ENCODE measurements around the gene DDX41. TPM values are rescaled to one million over a fixed set of nuclear protein-coding genes. Genes with fewer than 3 reads are reported as not detected.

DDX41 gene
- total and polyA plus RNA-seq, 10 of the 15 experiments (the other 5 are each of a cell fraction or from before 2014, with no cell fraction given): 32.7 to 215 (median 93.6) TPM

- TF ChIP-seq USF2 (IDR thresholded peaks at IDR 0.05; ENCODE audit: borderline replicate concordance, low read depth, low read length): no peak
- no peak for TF ChIP-seq BCL11A (IDR thresholded peaks at IDR 0.05; ENCODE audit: low read depth, low read length)
- TF ChIP-seq TARDBP (IDR thresholded peaks at IDR 0.05; ENCODE audit: borderline replicate concordance): no peak
- no peak for TF ChIP-seq CBX3 (IDR thresholded peaks at IDR 0.05; ENCODE audit: borderline replicate concordance, low read depth)
- TF ChIP-seq MXI1 (IDR thresholded peaks at IDR 0.05; ENCODE audit: low read depth, low read length): peak; percentile 93
- TF ChIP-seq HDAC6 (IDR thresholded peaks at IDR 0.05; ENCODE audit: unreplicated experiment): no peak
- TF ChIP-seq FOXM1 (IDR thresholded peaks at IDR 0.05; ENCODE audit: low read depth, low read length): no peak
- peak; percentile 47 for TF ChIP-seq MYC (IDR thresholded peaks at IDR 0.05; ENCODE audit: insufficient read depth, insufficient read length, insufficient replicate concordance, low read length, severe bottlenecking)
- TF ChIP-seq CHD2 (IDR thresholded peaks at IDR 0.05; ENCODE audit: borderline replicate concordance, low read depth, low read length): peak; percentile 83
- peak; percentile 86 for TF ChIP-seq GATAD2B (conservative IDR thresholded peaks at IDR 0.05; ENCODE audit: low read depth)
- no peak for TF ChIP-seq ZSCAN29 (IDR thresholded peaks at IDR 0.05)
- TF ChIP-seq TAF1 (IDR thresholded peaks at IDR 0.05; ENCODE audit: borderline replicate concordance, low read depth, low read length): peak; percentile 50; the same call in 1 of the 2 replicates
- no peak for TF ChIP-seq ASH2L (IDR thresholded peaks at IDR 0.05; ENCODE audit: borderline replicate concordance, low read depth)
- peak; percentile 83 for TF ChIP-seq POLR2AphosphoS5 (IDR thresholded peaks at IDR 0.05; ENCODE audit: low read length)
- TF ChIP-seq SIN3A (IDR thresholded peaks at IDR 0.05; ENCODE audit: low read depth, low read length): peak; percentile 92
- TF ChIP-seq, protein P1, sequence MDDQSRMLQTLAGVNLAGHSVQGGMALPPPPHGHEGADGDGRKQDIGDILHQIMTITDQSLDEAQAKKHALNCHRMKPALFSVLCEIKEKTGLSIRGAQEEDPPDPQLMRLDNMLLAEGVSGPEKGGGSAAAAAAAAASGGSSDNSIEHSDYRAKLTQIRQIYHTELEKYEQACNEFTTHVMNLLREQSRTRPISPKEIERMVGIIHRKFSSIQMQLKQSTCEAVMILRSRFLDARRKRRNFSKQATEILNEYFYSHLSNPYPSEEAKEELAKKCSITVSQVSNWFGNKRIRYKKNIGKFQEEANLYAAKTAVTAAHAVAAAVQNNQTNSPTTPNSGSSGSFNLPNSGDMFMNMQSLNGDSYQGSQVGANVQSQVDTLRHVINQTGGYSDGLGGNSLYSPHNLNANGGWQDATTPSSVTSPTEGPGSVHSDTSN (IDR thresholded peaks at IDR 0.05; ENCODE audit: insufficient replicate concordance, low read depth, low read length): no peak
- peak; percentile 91 for TF ChIP-seq IKZF1 (conservative IDR thresholded peaks at IDR 0.05)
- TF ChIP-seq, protein P2, sequence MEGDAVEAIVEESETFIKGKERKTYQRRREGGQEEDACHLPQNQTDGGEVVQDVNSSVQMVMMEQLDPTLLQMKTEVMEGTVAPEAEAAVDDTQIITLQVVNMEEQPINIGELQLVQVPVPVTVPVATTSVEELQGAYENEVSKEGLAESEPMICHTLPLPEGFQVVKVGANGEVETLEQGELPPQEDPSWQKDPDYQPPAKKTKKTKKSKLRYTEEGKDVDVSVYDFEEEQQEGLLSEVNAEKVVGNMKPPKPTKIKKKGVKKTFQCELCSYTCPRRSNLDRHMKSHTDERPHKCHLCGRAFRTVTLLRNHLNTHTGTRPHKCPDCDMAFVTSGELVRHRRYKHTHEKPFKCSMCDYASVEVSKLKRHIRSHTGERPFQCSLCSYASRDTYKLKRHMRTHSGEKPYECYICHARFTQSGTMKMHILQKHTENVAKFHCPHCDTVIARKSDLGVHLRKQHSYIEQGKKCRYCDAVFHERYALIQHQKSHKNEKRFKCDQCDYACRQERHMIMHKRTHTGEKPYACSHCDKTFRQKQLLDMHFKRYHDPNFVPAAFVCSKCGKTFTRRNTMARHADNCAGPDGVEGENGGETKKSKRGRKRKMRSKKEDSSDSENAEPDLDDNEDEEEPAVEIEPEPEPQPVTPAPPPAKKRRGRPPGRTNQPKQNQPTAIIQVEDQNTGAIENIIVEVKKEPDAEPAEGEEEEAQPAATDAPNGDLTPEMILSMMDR (IDR thresholded peaks at IDR 0.05 in 2 of 3, conservative IDR thresholded peaks at IDR 0.05 in 1 of 3; ENCODE audit: control insufficient read depth in 2 of 3, extremely low read depth in 1 of 3, insufficient read depth in 1 of 3, low read depth in 3 of 3, low read length in 3 of 3): no peak
- TF ChIP-seq NFYA (IDR thresholded peaks at IDR 0.05; ENCODE audit: borderline replicate concordance, low read depth, low read length): no peak
- no peak for TF ChIP-seq POLR2A (IDR thresholded peaks at IDR 0.05; ENCODE audit: low read depth, low read length)
- TF ChIP-seq, protein P3, sequence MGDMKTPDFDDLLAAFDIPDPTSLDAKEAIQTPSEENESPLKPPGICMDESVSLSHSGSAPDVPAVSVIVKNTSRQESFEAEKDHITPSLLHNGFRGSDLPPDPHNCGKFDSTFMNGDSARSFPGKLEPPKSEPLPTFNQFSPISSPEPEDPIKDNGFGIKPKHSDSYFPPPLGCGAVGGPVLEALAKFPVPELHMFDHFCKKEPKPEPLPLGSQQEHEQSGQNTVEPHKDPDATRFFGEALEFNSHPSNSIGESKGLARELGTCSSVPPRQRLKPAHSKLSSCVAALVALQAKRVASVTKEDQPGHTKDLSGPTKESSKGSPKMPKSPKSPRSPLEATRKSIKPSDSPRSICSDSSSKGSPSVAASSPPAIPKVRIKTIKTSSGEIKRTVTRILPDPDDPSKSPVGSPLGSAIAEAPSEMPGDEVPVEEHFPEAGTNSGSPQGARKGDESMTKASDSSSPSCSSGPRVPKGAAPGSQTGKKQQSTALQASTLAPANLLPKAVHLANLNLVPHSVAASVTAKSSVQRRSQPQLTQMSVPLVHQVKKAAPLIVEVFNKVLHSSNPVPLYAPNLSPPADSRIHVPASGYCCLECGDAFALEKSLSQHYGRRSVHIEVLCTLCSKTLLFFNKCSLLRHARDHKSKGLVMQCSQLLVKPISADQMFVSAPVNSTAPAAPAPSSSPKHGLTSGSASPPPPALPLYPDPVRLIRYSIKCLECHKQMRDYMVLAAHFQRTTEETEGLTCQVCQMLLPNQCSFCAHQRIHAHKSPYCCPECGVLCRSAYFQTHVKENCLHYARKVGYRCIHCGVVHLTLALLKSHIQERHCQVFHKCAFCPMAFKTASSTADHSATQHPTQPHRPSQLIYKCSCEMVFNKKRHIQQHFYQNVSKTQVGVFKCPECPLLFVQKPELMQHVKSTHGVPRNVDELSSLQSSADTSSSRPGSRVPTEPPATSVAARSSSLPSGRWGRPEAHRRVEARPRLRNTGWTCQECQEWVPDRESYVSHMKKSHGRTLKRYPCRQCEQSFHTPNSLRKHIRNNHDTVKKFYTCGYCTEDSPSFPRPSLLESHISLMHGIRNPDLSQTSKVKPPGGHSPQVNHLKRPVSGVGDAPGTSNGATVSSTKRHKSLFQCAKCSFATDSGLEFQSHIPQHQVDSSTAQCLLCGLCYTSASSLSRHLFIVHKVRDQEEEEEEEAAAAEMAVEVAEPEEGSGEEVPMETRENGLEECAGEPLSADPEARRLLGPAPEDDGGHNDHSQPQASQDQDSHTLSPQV (IDR thresholded peaks at IDR 0.05): no peak
Observed at GRCh38 chr5:177516601-177517568, at the start of gene DDX41 (continued).

Measured in GM12878 (cell line).